A673 (cell line): ENCODE data around the gene DDX3X.

ENCODE experiments used
- CTCF ChIP-seq: fragments of 300-800, 200-600 bp; sonication (generic); conservative IDR thresholded peaks from 2 replicates; pipeline ENCODE4 v1.5.1; 2017; ENCODE audit warnings: low read depth, mild to moderate bottlenecking, antibody characterized with exemption, low read length, moderate library complexity, mixed read lengths
- EZH2 ChIP-seq: fragments of 200-600 bp; sonication (generic); IDR thresholded peaks from 2 replicates; pipeline ENCODE4 v1.6.1; 2017; ENCODE audit warnings: borderline replicate concordance, low read depth, mild to moderate bottlenecking, mixed read lengths, antibody characterized with exemption, low read length; ENCODE audit not compliant: poor library complexity, severe bottlenecking

- TF ChIP-seq CTCF (no peak), EZH2 (no peak)
Observed at GRCh38 chrX:41382714-41383645, 49.0 kb downstream of the DDX3X start.
